Endothelial cell of umbilical vein (primary cell): ENCODE results near the gene EXOC5. TPM values are rescaled to one million over a fixed set of nuclear protein-coding genes. Genes with fewer than 3 reads are reported as not detected.

Source experiments
- BruUV-seq: library from RNA; stranded (reverse); fragments of 400-500 nt; replicated peaks from 2 replicates; lab custom pipeline; 2021; lab: Mats Ljungman, UMichigan
- CTCF ChIA-PET: fragments of 300-600, 350-600 bp; sonication (Branson Sonifier 250); formaldehyde crosslinking; loops from one replicate; lab custom pipeline; 2021; ENCODE audit warnings: antibody characterized with exemption, inconsistent platforms; lab: Charles Lee
- POLR2A ChIA-PET: fragments of 300-600, 350-600 bp; sonication (Branson Sonifier 250); formaldehyde crosslinking; loops from one replicate; lab custom pipeline; 2021; ENCODE audit warnings: antibody characterized with exemption, inconsistent platforms; lab: Charles Lee
- DNase-seq: peaks from one replicate; pipeline ENCODE4 v3.0.0-alpha.2; 2011; ENCODE audit warnings: low read depth, low spot score
- FAIRE-seq: peaks from 2 replicates; lab custom pipeline; 2011; peaks lifted over from hg19 to GRCh38; lab: Jason Lieb, UNC
- H2AFZ ChIP-seq: 2 replicates; pipeline ENCODE4 v1.6.0; 2012; ENCODE audit warnings: low read depth, low read length, control low read depth, inconsistent platforms
- H3K27ac ChIP-seq: 2 replicates; pipeline ENCODE4 v1.5.1; 2011; ENCODE audit warnings: low read depth, mild to moderate bottlenecking, control low read depth, low read length, moderate library complexity; ENCODE audit not compliant: insufficient read depth
- H3K27me3 ChIP-seq, 2 experiments: 2 replicates each; pipeline versions ENCODE4 v1.6.0 to v1.6.1; 2011; ENCODE audit warnings: low read length in 2 of 2, mixed read lengths in 1 of 2; ENCODE audit not compliant: control insufficient read depth in 2 of 2, insufficient read depth in 2 of 2
- H3K36me3 ChIP-seq, 2 experiments: 2 replicates in 1 of 2; 3 replicates in 1 of 2; pipeline ENCODE4 v1.5.1; 2011; ENCODE audit warnings: low read length in 2 of 2, mild to moderate bottlenecking in 1 of 2, moderate library complexity in 1 of 2; ENCODE audit not compliant: control insufficient read depth in 2 of 2, insufficient read depth in 2 of 2; ENCODE audit errors: extremely low read depth in 1 of 2
- H3K4me1 ChIP-seq: 3 replicates; pipeline ENCODE4 v1.5.1; 2011; ENCODE audit warnings: mild to moderate bottlenecking, low read length; ENCODE audit not compliant: control insufficient read depth, insufficient read depth; ENCODE audit errors: extremely low read depth
- H3K4me2 ChIP-seq: 2 replicates; pipeline ENCODE4 v1.6.1; 2011; ENCODE audit warnings: low read length, control low read depth, mixed read lengths; ENCODE audit not compliant: insufficient read depth
- H3K4me3 ChIP-seq, 3 experiments: fragments of 200-600 bp in 1 of 3; sonication (generic), shearing (Covaris generic) in 1 of 3; replicated peaks in 1 of 3; 2 replicates each; pipeline ENCODE4 v1.5.1; 2011 to 2016; ENCODE audit warnings: control low read depth in 3 of 3, low read length in 3 of 3, mild to moderate bottlenecking in 2 of 3, inconsistent platforms in 1 of 3, low read depth in 1 of 3, moderate library complexity in 1 of 3; ENCODE audit not compliant: insufficient read depth in 1 of 3
- H3K79me2 ChIP-seq: 2 replicates; pipeline ENCODE4 v1.6.0; 2012; ENCODE audit warnings: low read length, inconsistent platforms; ENCODE audit not compliant: control insufficient read depth, insufficient read depth
- H3K9ac ChIP-seq: replicated peaks from 2 replicates; pipeline ENCODE3; 2011; ENCODE audit warnings: low read length, control low read depth; ENCODE audit not compliant: insufficient read depth; ENCODE audit errors: extremely low read depth
- H3K9me1 ChIP-seq: replicated peaks from 3 replicates; pipeline ENCODE4 v1.6.0; 2011; ENCODE audit warnings: mild to moderate bottlenecking, low read length; ENCODE audit not compliant: control insufficient read depth, insufficient read depth; ENCODE audit errors: extremely low read depth
- H3K9me3 ChIP-seq: replicated peaks from 2 replicates; pipeline ENCODE4 v1.5.1; 2012; ENCODE audit warnings: low read length, inconsistent platforms; ENCODE audit not compliant: control insufficient read depth, insufficient read depth
- H4K20me1 ChIP-seq: replicated peaks from 2 replicates; pipeline ENCODE3; 2011; ENCODE audit warnings: mild to moderate bottlenecking, low read length; ENCODE audit not compliant: control insufficient read depth, insufficient read depth; ENCODE audit errors: extremely low read depth
- EZH2 ChIP-seq: IDR thresholded peaks from 2 replicates; pipeline ENCODE4 v1.6.1; 2012; ENCODE audit warnings: borderline replicate concordance, low read depth, mild to moderate bottlenecking, moderate library complexity, low read length, inconsistent platforms; ENCODE audit not compliant: severe bottlenecking
- FOS ChIP-seq: IDR thresholded peaks from 2 replicates; pipeline ENCODE4 v1.6.1; 2011; ENCODE audit warnings: mild to moderate bottlenecking, low read length, moderate library complexity, borderline replicate concordance; ENCODE audit not compliant: insufficient read depth
- GATA2 ChIP-seq: IDR thresholded peaks from 2 replicates; pipeline ENCODE4 v1.7.0; 2011; ENCODE audit warnings: low read depth, mild to moderate bottlenecking, moderate library complexity, mixed read lengths, low read length; ENCODE audit not compliant: insufficient read length, insufficient read depth
- JUN ChIP-seq: IDR thresholded peaks from 2 replicates; pipeline ENCODE4 v1.6.1; 2011; ENCODE audit warnings: borderline replicate concordance, low read depth; ENCODE audit not compliant: insufficient read length, insufficient read depth
- MYC ChIP-seq: IDR thresholded peaks from one replicate; pipeline ENCODE4 v1.6.1; 2011; ENCODE audit warnings: mild to moderate bottlenecking, low read depth, low read length
- POLR2A ChIP-seq: IDR thresholded peaks from 2 replicates; pipeline ENCODE4 v1.6.1; 2012; ENCODE audit warnings: low read depth, mild to moderate bottlenecking, control low read depth, low read length
- POLR2AphosphoS5 ChIP-seq: IDR thresholded peaks from 2 replicates; pipeline ENCODE4 v1.6.1; 2012; ENCODE audit warnings: low read depth, mild to moderate bottlenecking, control low read depth, low read length, moderate library complexity; ENCODE audit not compliant: insufficient read depth
- dilution Hi-C: fragments of 300-500 bp; cut with MboI; formaldehyde crosslinking; loops from one replicate; pipeline ENCODE4 v1.15.0; 2019; ENCODE audit warnings: low sequenced_read_pairs; ENCODE audit not compliant: extremely low pct_ligation_motif_present
- intact Hi-C: fragments of 100-400 bp; cut with micrococcal nuclease; formaldehyde crosslinking; loops from one replicate; pipeline ENCODE4 v1.10.0; 2022
- polyA plus RNA-seq, 4 experiments: library from polyadenylated mRNA; depleted of rRNA in 3 of 4; stranded (reverse) in 3 of 4; unstranded in 1 of 4; fragments of >200 nt; gene quantifications; 2 replicates each; pipeline versions ENCODE4 v1.2.1 to v1.2.3, GENCODE V29; 2011 to 2012; ENCODE audit warnings: missing spikeins in 1 of 4
- total RNA-seq: library from RNA; stranded (reverse); gene quantifications from 2 replicates; pipeline ENCODE4 v1.2.3, GENCODE V29; 2021
- TF ChIP-seq, protein P1 (sequence below), 2 donors: IDR thresholded peaks; 1 replicate in 1 of 2; 2 replicates in 1 of 2; pipeline ENCODE4 v1.5.1; 2011; ENCODE audit warnings: low read length in 2 of 2, mild to moderate bottlenecking in 2 of 2, moderate library complexity in 2 of 2, control low read depth in 1 of 2, inconsistent platforms in 1 of 2, low read depth in 1 of 2; ENCODE audit not compliant: insufficient read depth in 1 of 2; ENCODE audit errors: extremely low read depth in 1 of 2
- TF ChIP-seq, protein P2 (sequence below): IDR thresholded peaks from 2 replicates; pipeline ENCODE4 v1.6.1; 2011; ENCODE audit not compliant: insufficient read depth, insufficient read length

The EXOC5 gene
- total and polyA plus RNA-seq, 2 donors (not counting 3 experiments of a cell fraction or from before 2014, with no cell fraction given): 23.9 to 104 TPM

GRCh38 chr14:57266065-57266464 lies 2.6 kb downstream of the EXOC5 start:
- peaks cover 11% of the 10 kb centered on the region for H4K20me1 ChIP-seq
- ChIA-PET POLR2A (no interaction called here), CTCF (interaction anchor here (1.2 to 1.7 kb wide), 2 partner anchors 61 to 113 kb away, joined by 3 to 5 read pairs; no protein-coding TSS in a partner anchor)
- H2AFZ ChIP-seq: no peak overlapping the region
- H3K4me2 ChIP-seq: peak overlapping the region; percentile 99
- intact Hi-C loops (loop anchor here (2.0 to 5.0 kb wide), 4 partner anchors 13 to 1161 kb away; partner anchors contain the start of genes KIAA0586, PSMA3 and TIMM9), dilution Hi-C loops (no loop called here)
- H3K9me3 ChIP-seq: no peaks in the 10 kb centered on the region
- peak; percentile 82 for DNase-seq
- no TSS peak for BruUV-seq
- H3K4me1 ChIP-seq: peaks cover 26% of the 10 kb centered on the region
- no peak for TF ChIP-seq MYC
- TF ChIP-seq GATA2: no peak
- TF ChIP-seq POLR2AphosphoS5: no peak
- no peak for TF ChIP-seq EZH2
- TF ChIP-seq FOS: no peak
- no peak for TF ChIP-seq POLR2A
- no peak for TF ChIP-seq JUN
- TF ChIP-seq, protein P1, sequence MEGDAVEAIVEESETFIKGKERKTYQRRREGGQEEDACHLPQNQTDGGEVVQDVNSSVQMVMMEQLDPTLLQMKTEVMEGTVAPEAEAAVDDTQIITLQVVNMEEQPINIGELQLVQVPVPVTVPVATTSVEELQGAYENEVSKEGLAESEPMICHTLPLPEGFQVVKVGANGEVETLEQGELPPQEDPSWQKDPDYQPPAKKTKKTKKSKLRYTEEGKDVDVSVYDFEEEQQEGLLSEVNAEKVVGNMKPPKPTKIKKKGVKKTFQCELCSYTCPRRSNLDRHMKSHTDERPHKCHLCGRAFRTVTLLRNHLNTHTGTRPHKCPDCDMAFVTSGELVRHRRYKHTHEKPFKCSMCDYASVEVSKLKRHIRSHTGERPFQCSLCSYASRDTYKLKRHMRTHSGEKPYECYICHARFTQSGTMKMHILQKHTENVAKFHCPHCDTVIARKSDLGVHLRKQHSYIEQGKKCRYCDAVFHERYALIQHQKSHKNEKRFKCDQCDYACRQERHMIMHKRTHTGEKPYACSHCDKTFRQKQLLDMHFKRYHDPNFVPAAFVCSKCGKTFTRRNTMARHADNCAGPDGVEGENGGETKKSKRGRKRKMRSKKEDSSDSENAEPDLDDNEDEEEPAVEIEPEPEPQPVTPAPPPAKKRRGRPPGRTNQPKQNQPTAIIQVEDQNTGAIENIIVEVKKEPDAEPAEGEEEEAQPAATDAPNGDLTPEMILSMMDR (IDR thresholded peaks at IDR 0.05; ENCODE audit: extremely low read depth in 1 of 2, insufficient read depth in 1 of 2, low read depth in 1 of 2, low read length in 2 of 2): no peak
- TF ChIP-seq, protein P2, sequence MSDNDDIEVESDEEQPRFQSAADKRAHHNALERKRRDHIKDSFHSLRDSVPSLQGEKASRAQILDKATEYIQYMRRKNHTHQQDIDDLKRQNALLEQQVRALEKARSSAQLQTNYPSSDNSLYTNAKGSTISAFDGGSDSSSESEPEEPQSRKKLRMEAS: no peak
- no peaks in the 10 kb centered on the region for H3K27me3 ChIP-seq
- FAIRE-seq: peak; percentile 90
- peak overlapping the region; percentile 24 for H3K27ac ChIP-seq
- H3K9me1 ChIP-seq: no peaks in the 10 kb centered on the region
- H3K79me2 ChIP-seq: peaks cover 87% of the 10 kb centered on the region
- peak overlapping the region; percentile 32 for H3K9ac ChIP-seq
- peak overlapping the region in 1 of 3 experiments; percentile 59 for H3K4me3 ChIP-seq
- no peaks in the 10 kb centered on the region for H3K36me3 ChIP-seq
